ENCODE data around the gene DSCAML1.
"Not testable (repeated sequence)": the region's sequence is repeated elsewhere in the genome, so short reads cannot be mapped to it uniquely, and the experiment has no call there.

The DSCAML1 gene

GRCh38 chr11:117405898-117406297 lies 391.1 kb downstream of the DSCAML1 start:
- H3K36me3 Mint-ChIP-seq, result peaks cover 58% of the 10 kb centered on the region
- not testable (repeated sequence) for H3K27me3 Mint-ChIP-seq; H3K9me3 Mint-ChIP-seq; H3K4me1 Mint-ChIP-seq; ATAC-seq (ENCODE audit: low read depth); H3K4me3 Mint-ChIP-seq; DNase-seq (ENCODE audit: low spot score in 2 of 2); H3K27ac Mint-ChIP-seq

GRCh38 chr11:117399100-117399840 lies 397.7 kb downstream of the DSCAML1 start:
- Mint-ChIP-seq H3K36me3 (peaks cover 66% of the 10 kb centered on the region), H3K4me1 (peaks cover 13% of the 10 kb centered on the region)
- not testable (repeated sequence) for H3K4me3 Mint-ChIP-seq; H3K27ac Mint-ChIP-seq; DNase-seq (ENCODE audit: low spot score in 2 of 2); H3K9me3 Mint-ChIP-seq; H3K27me3 Mint-ChIP-seq; ATAC-seq (ENCODE audit: low read depth)

GRCh38 chr11:117398618-117399017 lies 398.4 kb downstream of the DSCAML1 start:
- Mint-ChIP-seq H3K4me1 (peaks cover 13% of the 10 kb centered on the region), H3K36me3 (peaks cover 64% of the 10 kb centered on the region)
- H3K9me3 Mint-ChIP-seq; DNase-seq (ENCODE audit: low spot score in 2 of 2); H3K27me3 Mint-ChIP-seq; H3K4me3 Mint-ChIP-seq; H3K27ac Mint-ChIP-seq; ATAC-seq (ENCODE audit: low read depth): not testable (repeated sequence)

- Mint-ChIP-seq H3K27ac (no peak overlapping the region), H3K27me3 (no peaks in the 10 kb centered on the region), H3K36me3 (peaks cover 63% of the 10 kb centered on the region), H3K9me3 (peaks cover 5% of the 10 kb centered on the region), H3K4me1 (peaks cover 13% of the 10 kb centered on the region), H3K4me3 (no peak overlapping the region)
- ATAC-seq (ENCODE audit: low read depth) (no peak), DNase-seq (ENCODE audit: low spot score in 2 of 2) (no peak)
Observed at GRCh38 chr11:117396970-117397369, 400.0 kb downstream of the DSCAML1 start.

- Mint-ChIP-seq H3K27me3 (no peaks in the 10 kb centered on the region), H3K9me3 (peaks cover 5% of the 10 kb centered on the region), H3K4me3 (no peak overlapping the region), H3K36me3 (peaks cover 68% of the 10 kb centered on the region), H3K4me1 (peaks cover 4% of the 10 kb centered on the region), H3K27ac (no peak overlapping the region)
- no peak for DNase-seq (ENCODE audit: low spot score in 2 of 2)
- ATAC-seq (ENCODE audit: low read depth), result no peak
Observed at GRCh38 chr11:117395476-117395875, 401.5 kb downstream of the DSCAML1 start.

- H3K27me3 Mint-ChIP-seq, result no peaks in the 10 kb centered on the region
- no peaks in the 10 kb centered on the region for H3K4me1 Mint-ChIP-seq
- peaks cover 70% of the 10 kb centered on the region for H3K36me3 Mint-ChIP-seq
Observed at GRCh38 chr11:117394221-117394925, 402.6 kb downstream of the DSCAML1 start.

GRCh38 chr11:117392979-117393378 lies 404.0 kb downstream of the DSCAML1 start:
- Mint-ChIP-seq H3K4me1 (no peaks in the 10 kb centered on the region), H3K27ac (no peak overlapping the region), H3K9me3 (peaks cover 4% of the 10 kb centered on the region)

More at GRCh38 chr11:117394221-117394925, 402.6 kb downstream of the DSCAML1 start:
- Mint-ChIP-seq H3K27ac (no peak overlapping the region), H3K4me3 (no peak overlapping the region), H3K9me3 (peaks cover 4% of the 10 kb centered on the region)
- ATAC-seq (ENCODE audit: low read depth), result no peak
- DNase-seq (ENCODE audit: low spot score in 2 of 2), result no peak

GRCh38 chr11:117392001-117392690 lies 404.9 kb downstream of the DSCAML1 start:
- H3K36me3 Mint-ChIP-seq, result peaks cover 61% of the 10 kb centered on the region
- no peak for DNase-seq (ENCODE audit: low spot score in 2 of 2)
- no peak overlapping the region for H3K27ac Mint-ChIP-seq
- no peak overlapping the region for H3K4me3 Mint-ChIP-seq
- no peaks in the 10 kb centered on the region for H3K4me1 Mint-ChIP-seq
- no peak for ATAC-seq (ENCODE audit: low read depth)
- H3K9me3 Mint-ChIP-seq, result no peaks in the 10 kb centered on the region
- no peaks in the 10 kb centered on the region for H3K27me3 Mint-ChIP-seq

More at GRCh38 chr11:117392979-117393378, 404.0 kb downstream of the DSCAML1 start:
- Mint-ChIP-seq H3K27me3 (no peaks in the 10 kb centered on the region), H3K4me3 (no peak overlapping the region), H3K36me3 (peaks cover 65% of the 10 kb centered on the region)
- DNase-seq (ENCODE audit: low spot score in 2 of 2) (no peak), ATAC-seq (ENCODE audit: low read depth) (no peak)

GRCh38 chr11:117391181-117391580 lies 405.8 kb downstream of the DSCAML1 start:
- H3K27ac Mint-ChIP-seq, result no peak overlapping the region
- no peaks in the 10 kb centered on the region for H3K4me1 Mint-ChIP-seq
- DNase-seq (ENCODE audit: low spot score in 2 of 2), result no peak
- ATAC-seq (ENCODE audit: low read depth), result no peak
- H3K27me3 Mint-ChIP-seq, result no peaks in the 10 kb centered on the region
- no peak overlapping the region for H3K4me3 Mint-ChIP-seq
- peaks cover 56% of the 10 kb centered on the region for H3K36me3 Mint-ChIP-seq
- H3K9me3 Mint-ChIP-seq, result no peaks in the 10 kb centered on the region

GRCh38 chr11:117390743-117391142 lies 406.3 kb downstream of the DSCAML1 start:
- H3K27me3 Mint-ChIP-seq, result no peaks in the 10 kb centered on the region
- H3K9me3 Mint-ChIP-seq, result no peaks in the 10 kb centered on the region
- no peaks in the 10 kb centered on the region for H3K4me1 Mint-ChIP-seq
- peaks cover 51% of the 10 kb centered on the region for H3K36me3 Mint-ChIP-seq
- DNase-seq (ENCODE audit: low spot score in 2 of 2) (no peak), ATAC-seq (ENCODE audit: low read depth) (no peak)
- H3K4me3 Mint-ChIP-seq, result no peak overlapping the region
- H3K27ac Mint-ChIP-seq, result no peak overlapping the region

- H3K4me3 Mint-ChIP-seq, result no peak overlapping the region
- DNase-seq (ENCODE audit: low spot score in 2 of 2), result no peak
- H3K27ac Mint-ChIP-seq, result no peak overlapping the region
- no peaks in the 10 kb centered on the region for H3K27me3 Mint-ChIP-seq
- H3K36me3 Mint-ChIP-seq, result peaks cover 52% of the 10 kb centered on the region
- ATAC-seq (ENCODE audit: low read depth), result no peak
- no peaks in the 10 kb centered on the region for H3K4me1 Mint-ChIP-seq
- no peaks in the 10 kb centered on the region for H3K9me3 Mint-ChIP-seq
Observed at GRCh38 chr11:117387992-117388755, 408.8 kb downstream of the DSCAML1 start.

- Mint-ChIP-seq H3K36me3 (peaks cover 52% of the 10 kb centered on the region), H3K9me3 (no peaks in the 10 kb centered on the region), H3K27me3 (no peaks in the 10 kb centered on the region), H3K4me1 (no peaks in the 10 kb centered on the region), H3K27ac (no peak overlapping the region), H3K4me3 (no peak overlapping the region)
- DNase-seq (ENCODE audit: low spot score in 2 of 2) (no peak), ATAC-seq (ENCODE audit: low read depth) (no peak)
Observed at GRCh38 chr11:117385906-117386305, 411.1 kb downstream of the DSCAML1 start.

GRCh38 chr11:117385471-117385870 lies 411.5 kb downstream of the DSCAML1 start:
- Mint-ChIP-seq H3K9me3 (no peaks in the 10 kb centered on the region), H3K36me3 (peaks cover 52% of the 10 kb centered on the region), H3K4me1 (no peaks in the 10 kb centered on the region), H3K4me3 (no peak overlapping the region), H3K27ac (no peak overlapping the region), H3K27me3 (no peaks in the 10 kb centered on the region)
- ATAC-seq (ENCODE audit: low read depth), result no peak
- DNase-seq (ENCODE audit: low spot score in 2 of 2), result no peak

Data from memory B cell (primary cell).